ENCODE measurements around the gene IL4R. TPM values are rescaled to one million over a fixed set of nuclear protein-coding genes. Genes with fewer than 3 reads are reported as not detected.

IL4R gene
- total and polyA plus RNA-seq, 2 of the 8 experiments (the other 6 are each of a cell fraction or from before 2014, with no cell fraction given) = 29.1 to 29.4 TPM

- WGBS, 2 experiments (ENCODE audit: extremely low coverage in 1 of 2, insufficient coverage in 1 of 2, insufficient read length in 1 of 2, insufficient replicate concordance in 2 of 2, low coverage in 1 of 2, low lambda C conversion rate in 2 of 2, missing lambda C conversion rate in 1 of 2) = 87% methylated on average over 9 of the region's 9 CpGs; no CpG with 5 or more reads in 1 of the 2 experiments
- Histone ChIP-seq H2BK5ac (ENCODE audit: low read depth, low read length) (no peak overlapping the region), H2AK5ac (ENCODE audit: low read depth, low read length) (no peak overlapping the region), H2BK20ac (ENCODE audit: low read length) (no peak overlapping the region), H3K4ac (replicated peaks; ENCODE audit: insufficient read length, low read depth, low read length) (no peak overlapping the region), H3K9ac (replicated peaks in 1 of 4; ENCODE audit: extremely low read depth in 1 of 4, low read depth in 3 of 4, low read length in 3 of 4) (no peak overlapping the region), H3K27ac (ENCODE audit: low read depth, low read length) (no peak overlapping the region), H2BK15ac (ENCODE audit: low read length) (0 out of 2 replicates have a peak overlapping the region, but pooled peaks have one; percentile 47), H3K14ac (ENCODE audit: insufficient read length) (no peak overlapping the region), H4K91ac (replicated peaks; ENCODE audit: insufficient read length, low read length) (no peak overlapping the region), H3K23ac (ENCODE audit: insufficient read length) (no peak overlapping the region), H3K9me3 (ENCODE audit: insufficient read depth in 2 of 2, low read depth in 1 of 2, low read length in 1 of 2) (no peaks in the 10 kb centered on the region), H3K4me2 (ENCODE audit: insufficient read depth in 1 of 2, low read depth in 2 of 2, low read length in 2 of 2) (peak overlapping the region in 1 of 2 experiments; percentile 82; a peak in 1 of 4 replicates), H4K20me1 (replicated peaks in 1 of 2; ENCODE audit: control insufficient read depth in 1 of 2, insufficient read depth in 2 of 2, low read length in 2 of 2) (no peaks in the 10 kb centered on the region), H3K4me3 (ENCODE audit: extremely low read depth in 1 of 4, insufficient read depth in 2 of 4, low read depth in 3 of 4, low read length in 4 of 4) (peak overlapping the region in 1 of 4 experiments; percentile 56; a peak in 1 of 8 replicates), H2BK120ac (replicated peaks; ENCODE audit: low read depth, low read length) (no peak overlapping the region), H3K18ac (ENCODE audit: extremely low read depth, low read length) (no peak overlapping the region), H2AFZ (ENCODE audit: low read length) (no peak overlapping the region), H4K5ac (ENCODE audit: insufficient read length, low read depth, low read length) (no peak overlapping the region), H4K8ac (ENCODE audit: extremely low read depth, insufficient read depth, low read length) (no peak overlapping the region), H3K27me3 (replicated peaks in 1 of 4; ENCODE audit: control insufficient read depth in 3 of 4, extremely low read depth in 1 of 4, insufficient read depth in 3 of 4, low read length in 3 of 4) (no peaks in the 10 kb centered on the region), H3K56ac (replicated peaks; ENCODE audit: insufficient read length, low read depth, low read length) (no peak overlapping the region), H3K79me1 (ENCODE audit: low read depth, low read length) (no peaks in the 10 kb centered on the region), H3K36me3 (ENCODE audit: control insufficient read depth in 2 of 4, insufficient read depth in 4 of 4, low read length in 3 of 4) (no peaks in the 10 kb centered on the region; a peak in 1 of 8 replicates), H3K79me2 (ENCODE audit: control insufficient read depth in 1 of 2, insufficient read depth in 2 of 2, low read length in 2 of 2) (no peaks in the 10 kb centered on the region), H2BK12ac (ENCODE audit: low read depth, low read length) (no peak overlapping the region), H3K23me2 (ENCODE audit: low read depth, low read length) (peaks cover 6% of the 10 kb centered on the region; the same call in 1 of the 2 replicates), H3K4me1 (replicated peaks in 1 of 4; ENCODE audit: control insufficient read depth in 3 of 4, insufficient read depth in 4 of 4, low read length in 3 of 4) (peaks cover 0 to 9% (median 0%) of the 10 kb centered on the region in 4 experiments; a peak in 2 of 7 replicates)
- ChIA-PET CTCF (ENCODE audit: partially characterized antibody) (interaction anchor here (2.3 kb wide), 1 partner anchor 35 kb away, joined by 9 read pairs; no protein-coding TSS in a partner anchor), POLR2A (ENCODE audit: partially characterized antibody) (no interaction called here)
- FAIRE-seq = no peak
- no peak for DNase-seq (ENCODE audit: low read depth in 1 of 2, low spot score in 2 of 2)
- no peak for TF ChIP-seq GABPA (IDR thresholded peaks at IDR 0.05; ENCODE audit: borderline replicate concordance, insufficient read depth, low read length)
- TF ChIP-seq FOSL1 (IDR thresholded peaks at IDR 0.05; ENCODE audit: insufficient read depth, low read depth, low read length) = no peak
- no peak for TF ChIP-seq KDM1A (IDR thresholded peaks at IDR 0.05; ENCODE audit: borderline replicate concordance, low read length)
- no peak for TF ChIP-seq CEBPB (IDR thresholded peaks at IDR 0.05; ENCODE audit: low read depth, low read length)
- no peak for TF ChIP-seq CBX5 (IDR thresholded peaks at IDR 0.05; ENCODE audit: low read depth, low read length)
- TF ChIP-seq BRCA1 (IDR thresholded peaks at IDR 0.05; ENCODE audit: low read depth, low read length) = no peak
- no peak for TF ChIP-seq SIN3A (conservative IDR thresholded peaks at IDR 0.05 in 1 of 2, IDR thresholded peaks at IDR 0.05 in 1 of 2; ENCODE audit: low read depth in 1 of 2, low read length in 2 of 2)
- no peak for TF ChIP-seq MAX (IDR thresholded peaks at IDR 0.05)
- no peak for TF ChIP-seq JUND (IDR thresholded peaks at IDR 0.05; ENCODE audit: low read length)
- TF ChIP-seq ASH2L (IDR thresholded peaks at IDR 0.05; ENCODE audit: low read length) = no peak
- no peak for TF ChIP-seq RBBP5 (IDR thresholded peaks at IDR 0.05; ENCODE audit: borderline replicate concordance, low read depth, low read length)
Observed at GRCh38 chr16:27269300-27270150, 44.2 kb upstream of the IL4R start.

All from H1 (cell line).